Stimulated activated CD4-positive, alpha-beta T cell treated with anti-CD3 and anti-CD28 coated beads, Interleukin-12 subunit alpha, Interleukin-12 subunit beta, amount 100 ng/mL, for 24 hours (primary cell): Measurements from ENCODE around the gene CEACAM6.

Source experiments
- DNase-seq, 2 experiments: peaks; one replicate each; pipeline ENCODE4 v3.0.0-alpha.2; 2020; ENCODE audit warnings: low read depth in 2 of 2

Gene CEACAM6

GRCh38 chr19:41796362-41796761 lies 41.0 kb downstream of the CEACAM6 start, which contains the start of gene CEACAM3:
Gene CEACAM3 (plus strand): TSS chr19:41796587. CDS start chr19:41796678, 91 bp downstream.
- DNase-seq: no peak

GRCh38 chr19:41796901-41797300 lies 41.6 kb downstream of the CEACAM6 start:
- DNase-seq: no peak

- no peak for DNase-seq
Measured at GRCh38 chr19:41799444-41800000, 44.2 kb downstream of the CEACAM6 start.

GRCh38 chr19:41801031-41801430 lies 45.7 kb downstream of the CEACAM6 start:
- no peak for DNase-seq

GRCh38 chr19:41801792-41802211 lies 46.5 kb downstream of the CEACAM6 start:
- no peak for DNase-seq

- DNase-seq: no peak
Measured at GRCh38 chr19:41802770-41803169, 47.4 kb downstream of the CEACAM6 start.

GRCh38 chr19:41804336-41804735 lies 49.0 kb downstream of the CEACAM6 start:
- DNase-seq: no peak

- DNase-seq: no peak
Measured at GRCh38 chr19:41807176-41807575, 51.8 kb downstream of the CEACAM6 start.

GRCh38 chr19:41808663-41809566 lies 53.6 kb downstream of the CEACAM6 start:
- DNase-seq: no peak

- DNase-seq: no peak
Measured at GRCh38 chr19:41810301-41810700, 55.0 kb downstream of the CEACAM6 start.

- no peak for DNase-seq
Measured at GRCh38 chr19:41811036-41811435, 55.7 kb downstream of the CEACAM6 start.

- no peak for DNase-seq
Measured at GRCh38 chr19:41811981-41812380, 56.7 kb downstream of the CEACAM6 start.

GRCh38 chr19:41813911-41814310 lies 58.6 kb downstream of the CEACAM6 start:
- DNase-seq: no peak

- no peak for DNase-seq
Measured at GRCh38 chr19:41815301-41815700, 60.0 kb downstream of the CEACAM6 start.

GRCh38 chr19:41816761-41817160 lies 61.4 kb downstream of the CEACAM6 start:
- no peak for DNase-seq

- peak; percentile 10 to 12 for DNase-seq
Measured at GRCh38 chr19:41821003-41821735, 65.8 kb downstream of the CEACAM6 start.
